Measurements from ENCODE around the gene PTGS1.
"Not testable (repeated sequence)": the region's sequence is repeated elsewhere in the genome, so short reads cannot be mapped to it uniquely, and the experiment has no call there.

Gene PTGS1

DNA sequence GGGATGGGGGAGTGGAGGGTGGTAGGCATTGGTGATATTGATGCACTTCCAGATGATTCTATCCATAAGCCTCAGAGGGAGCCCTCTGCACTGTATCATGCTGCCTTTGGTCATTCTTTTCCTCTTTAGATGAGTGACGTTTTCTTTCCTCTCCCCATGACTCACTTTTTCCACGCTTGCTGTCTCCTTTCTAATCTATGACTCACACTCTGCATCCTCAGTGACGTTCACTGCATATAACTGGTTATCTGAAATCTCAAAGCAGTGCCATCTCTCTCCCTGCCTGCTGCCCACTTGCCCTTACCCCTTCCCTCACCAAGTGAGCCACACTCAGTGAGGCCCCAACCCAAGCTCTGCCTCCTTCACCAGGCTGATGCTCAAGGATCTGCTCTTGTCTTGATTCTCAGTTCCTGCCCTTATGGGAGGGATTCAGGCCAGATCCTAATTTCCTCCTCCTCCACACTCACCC lies 31.6 kb downstream of the PTGS1 start:
- TF ChIP-seq, protein P1, sequence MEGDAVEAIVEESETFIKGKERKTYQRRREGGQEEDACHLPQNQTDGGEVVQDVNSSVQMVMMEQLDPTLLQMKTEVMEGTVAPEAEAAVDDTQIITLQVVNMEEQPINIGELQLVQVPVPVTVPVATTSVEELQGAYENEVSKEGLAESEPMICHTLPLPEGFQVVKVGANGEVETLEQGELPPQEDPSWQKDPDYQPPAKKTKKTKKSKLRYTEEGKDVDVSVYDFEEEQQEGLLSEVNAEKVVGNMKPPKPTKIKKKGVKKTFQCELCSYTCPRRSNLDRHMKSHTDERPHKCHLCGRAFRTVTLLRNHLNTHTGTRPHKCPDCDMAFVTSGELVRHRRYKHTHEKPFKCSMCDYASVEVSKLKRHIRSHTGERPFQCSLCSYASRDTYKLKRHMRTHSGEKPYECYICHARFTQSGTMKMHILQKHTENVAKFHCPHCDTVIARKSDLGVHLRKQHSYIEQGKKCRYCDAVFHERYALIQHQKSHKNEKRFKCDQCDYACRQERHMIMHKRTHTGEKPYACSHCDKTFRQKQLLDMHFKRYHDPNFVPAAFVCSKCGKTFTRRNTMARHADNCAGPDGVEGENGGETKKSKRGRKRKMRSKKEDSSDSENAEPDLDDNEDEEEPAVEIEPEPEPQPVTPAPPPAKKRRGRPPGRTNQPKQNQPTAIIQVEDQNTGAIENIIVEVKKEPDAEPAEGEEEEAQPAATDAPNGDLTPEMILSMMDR (IDR thresholded peaks at IDR 0.05; ENCODE audit: control extremely low read depth, extremely low read depth, low read depth, missing control alignments): no peak
- CTCF ChIA-PET: no interaction called here
- POLR2A ChIA-PET: no interaction called here
- peak; percentile 52 for DNase-seq (ENCODE audit: extremely low spot score)

DNA sequence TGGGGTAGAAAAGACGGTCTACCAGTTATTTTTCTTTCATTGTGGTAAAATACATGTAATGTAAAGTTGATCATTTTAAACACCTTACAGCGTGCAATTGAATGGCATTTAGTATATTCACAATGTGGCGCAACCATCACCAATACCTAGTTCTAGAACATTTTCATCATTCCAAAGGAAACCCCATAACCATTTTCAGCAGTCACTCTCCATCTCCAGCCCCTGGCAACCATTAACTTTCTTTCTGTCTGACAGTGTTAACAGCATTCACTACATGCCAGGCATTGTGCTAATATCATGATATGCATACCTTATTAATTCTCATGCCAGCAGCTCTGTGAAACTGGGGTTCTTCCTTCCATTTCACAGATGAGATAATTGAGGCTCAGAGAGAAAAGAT lies 32.0 kb downstream of the PTGS1 start:
- CTCF ChIA-PET: no interaction called here
- POLR2A ChIA-PET: no interaction called here
- TF ChIP-seq, protein P1 (IDR thresholded peaks at IDR 0.05; ENCODE audit: control extremely low read depth, extremely low read depth, low read depth, missing control alignments): no peak
- DNase-seq (ENCODE audit: extremely low spot score): no peak

DNA sequence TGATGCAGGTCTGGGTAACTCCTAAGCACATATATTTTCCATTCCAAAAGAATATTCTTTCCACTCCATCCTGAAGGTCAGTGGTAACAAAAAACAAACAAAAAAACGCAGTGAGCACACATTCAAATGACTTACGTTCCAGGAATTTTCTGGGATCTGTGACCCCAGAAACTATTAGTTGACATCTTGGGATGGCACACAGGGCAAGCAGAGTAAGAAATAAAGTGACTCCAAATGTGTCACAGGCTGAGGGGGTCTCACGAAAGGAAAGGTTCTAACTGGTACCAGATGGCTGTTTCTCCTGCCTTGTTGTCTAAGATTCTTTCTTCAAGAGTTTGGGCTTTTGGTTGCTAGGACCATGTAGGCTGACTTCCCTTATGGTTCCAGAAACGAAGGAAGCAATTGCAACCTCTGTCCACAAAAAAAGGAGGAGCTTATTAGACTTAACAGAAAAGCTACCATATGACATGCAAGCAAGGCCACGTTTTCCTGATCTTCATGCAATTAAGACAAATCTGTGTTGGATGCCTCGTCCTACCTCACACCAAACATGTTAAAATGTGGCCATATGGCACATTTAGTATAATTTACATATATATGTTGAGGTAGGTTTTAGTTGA lies 32.7 kb downstream of the PTGS1 start:
- CTCF ChIA-PET: no interaction called here
- TF ChIP-seq, protein P1 (IDR thresholded peaks at IDR 0.05; ENCODE audit: control extremely low read depth, extremely low read depth, low read depth, missing control alignments): no peak
- DNase-seq (ENCODE audit: extremely low spot score): no peak
- POLR2A ChIA-PET: no interaction called here

DNA sequence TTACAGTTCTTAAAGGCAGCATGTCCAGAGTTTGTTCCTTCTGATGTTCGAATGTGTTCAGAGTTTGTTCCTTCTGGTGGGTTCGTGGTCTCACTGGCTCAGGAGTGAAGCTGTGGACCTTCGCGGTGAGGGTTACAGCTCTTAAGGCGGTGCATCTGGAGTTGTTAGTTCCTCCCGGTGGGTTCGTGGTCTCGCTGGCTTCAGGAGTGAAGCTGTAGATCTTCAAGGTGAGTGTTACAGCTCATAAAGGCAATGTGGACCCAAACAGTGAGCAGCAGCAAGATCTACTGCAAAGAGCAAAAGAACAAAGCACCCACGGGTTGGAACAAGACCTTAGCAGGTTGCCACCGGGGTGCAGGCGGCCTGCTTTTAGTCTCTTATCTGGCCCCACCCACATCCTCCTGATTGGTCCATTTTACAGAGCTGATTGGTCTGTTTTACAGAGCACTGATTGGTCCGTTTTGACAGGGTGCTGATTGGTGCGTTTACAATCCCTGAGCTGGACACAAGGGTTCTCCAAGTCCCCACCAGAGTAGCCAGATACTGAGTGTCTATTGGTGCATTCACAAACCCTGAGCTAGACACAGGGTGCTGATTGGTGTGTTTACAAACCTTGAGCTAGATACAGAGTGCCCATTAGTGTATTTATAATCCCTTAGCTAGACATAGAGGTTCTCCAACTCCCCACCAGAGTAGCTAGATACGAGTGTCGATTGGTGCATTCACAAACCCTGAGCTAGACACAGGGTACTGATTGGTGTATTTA lies 34.7 kb downstream of the PTGS1 start:
- POLR2A ChIA-PET; DNase-seq (ENCODE audit: extremely low spot score): not testable (repeated sequence)
- CTCF ChIA-PET: interaction anchor here (0.7 to 1.6 kb wide), 3 partner anchors 9 to 60 kb away, joined by 3 to 4 read pairs (median 3); no protein-coding TSS in a partner anchor

DNA sequence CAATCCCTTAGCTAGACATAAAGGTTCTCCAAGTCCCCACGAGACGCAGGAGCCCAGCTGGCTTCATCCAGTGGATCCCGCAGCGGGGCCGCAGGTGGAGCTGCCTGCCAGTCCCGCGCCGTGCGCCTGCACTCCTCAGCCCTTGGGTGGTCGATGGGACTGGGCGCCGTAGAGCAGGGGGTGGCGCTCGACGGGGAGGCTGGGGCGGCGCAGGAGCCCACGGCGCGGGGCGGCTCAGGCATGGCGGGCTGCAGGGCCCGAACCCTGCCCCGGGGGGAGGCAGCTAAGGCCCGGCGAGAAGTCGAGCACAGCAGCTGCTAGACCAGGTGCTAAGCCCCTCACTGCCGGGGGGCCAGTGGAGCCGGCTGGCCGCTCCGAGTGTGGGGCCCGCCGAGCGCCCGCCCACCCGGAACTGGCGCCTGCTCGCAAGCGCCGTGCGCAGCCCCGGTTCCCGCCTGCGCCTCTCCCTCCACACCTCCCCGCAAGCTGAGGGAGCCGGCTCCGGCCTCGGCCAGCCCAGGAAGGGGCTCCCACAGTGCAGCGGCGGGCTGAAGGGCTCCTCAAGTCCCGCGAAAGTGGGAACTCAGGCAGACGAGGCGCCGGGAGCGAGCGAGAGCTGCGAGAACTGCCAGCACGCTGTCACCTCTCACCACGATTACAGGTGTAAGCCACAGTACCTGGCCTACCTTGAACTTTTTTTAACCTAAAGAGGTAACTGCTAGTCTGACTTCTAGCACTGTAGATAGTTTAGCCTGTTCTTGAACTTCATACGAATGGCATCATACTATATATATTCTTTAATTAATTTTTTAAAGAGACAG lies 35.5 kb downstream of the PTGS1 start:
- POLR2A ChIA-PET: no interaction called here
- TF ChIP-seq, protein P1 (IDR thresholded peaks at IDR 0.05; ENCODE audit: control extremely low read depth, extremely low read depth, low read depth, missing control alignments): no peak
- DNase-seq (ENCODE audit: extremely low spot score): no peak
- CTCF ChIA-PET: interaction anchor here (1.3 to 1.6 kb wide), 2 partner anchors 8 to 17 kb away, joined by 3 to 4 read pairs; no protein-coding TSS in a partner anchor

DNA sequence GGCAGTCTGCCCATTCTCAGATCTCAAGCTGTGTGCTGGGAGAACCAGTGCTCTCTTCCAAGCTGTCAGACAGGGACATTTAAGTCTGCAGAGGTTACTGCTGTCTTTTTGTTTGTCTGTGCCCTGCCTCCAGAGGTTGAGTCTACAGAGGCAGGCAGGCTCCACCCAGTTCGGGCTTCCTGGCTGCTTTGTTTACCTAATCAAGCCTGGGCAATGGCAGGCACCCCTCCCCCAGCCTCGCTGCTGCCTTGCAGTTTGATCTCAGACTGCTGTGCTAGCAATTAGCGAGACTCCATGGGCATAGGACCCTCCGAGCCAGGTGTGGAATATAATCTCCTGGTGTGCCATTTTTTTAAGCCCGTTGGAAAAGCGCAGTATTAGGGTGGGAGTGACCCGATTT lies 43.3 kb downstream of the PTGS1 start:
- DNase-seq (ENCODE audit: extremely low spot score); POLR2A ChIA-PET: not testable (repeated sequence)
- CTCF ChIA-PET: interaction anchor here (0.7 kb wide), 1 partner anchor 9 kb away, joined by 3 read pairs; no protein-coding TSS in a partner anchor

DNA sequence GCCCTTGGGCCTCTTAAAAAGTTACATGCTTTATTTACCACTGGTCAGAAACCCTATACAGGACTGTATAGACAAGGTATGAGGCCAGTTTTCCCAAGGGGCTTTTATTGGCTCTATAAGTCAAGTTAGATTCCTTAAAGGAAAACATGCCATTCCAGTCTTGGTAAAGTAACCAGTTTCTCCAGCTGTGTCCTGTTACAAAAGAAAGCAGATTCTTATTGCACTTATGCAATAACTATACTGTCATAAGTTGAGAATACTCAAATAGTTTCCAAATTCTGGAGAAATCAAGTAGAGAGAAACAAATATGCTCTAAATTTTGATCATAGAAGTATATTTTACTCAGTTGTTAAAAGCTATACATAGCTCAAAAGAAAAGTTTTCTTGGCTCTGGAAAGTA lies 47.2 kb downstream of the PTGS1 start:
- ChIA-PET CTCF (interaction anchor here (1.0 kb wide), 1 partner anchor 46 kb away, joined by 3 read pairs; no protein-coding TSS in a partner anchor), POLR2A (no interaction called here)
- TF ChIP-seq, protein P1 (IDR thresholded peaks at IDR 0.05; ENCODE audit: control extremely low read depth, extremely low read depth, low read depth, missing control alignments): no peak
- no peak for DNase-seq (ENCODE audit: extremely low spot score)

All from GM10248 (cell line).